GM08714 (cell line): ENCODE measurements around the gene DIPK1C.

Source experiments
- H3K4me3 ChIP-seq: fragments of 200-500 bp; sonication (Bioruptor generic); 2 replicates; pipeline ENCODE4 v1.5.1; 2014; ENCODE audit warnings: mild to moderate bottlenecking, low read length, inconsistent platforms
- ZNF274 ChIP-seq: IDR thresholded peaks from 2 replicates; pipeline ENCODE4 v1.6.1; 2012; ENCODE audit warnings: mild to moderate bottlenecking, low read depth, low read length

The DIPK1C gene

DNA sequence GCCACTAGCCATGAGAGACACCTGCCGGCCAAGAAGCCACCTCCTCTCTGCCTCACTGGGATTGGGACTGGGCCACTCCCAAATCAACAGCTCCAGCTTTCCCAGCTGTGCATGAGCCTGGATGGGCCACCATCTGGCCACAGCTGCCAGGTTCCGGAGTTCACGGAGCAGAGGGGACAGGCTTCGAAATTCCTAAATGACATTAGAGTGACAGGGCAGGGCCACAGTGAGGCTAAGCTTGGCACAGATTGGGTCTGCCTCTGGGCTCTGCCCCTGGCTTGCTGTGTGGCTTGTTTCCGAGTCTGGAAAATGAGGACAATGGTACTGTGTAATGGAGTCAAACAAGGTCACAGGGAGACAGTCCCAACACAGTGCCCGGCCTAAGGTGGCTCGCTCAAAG lies 6.5 kb downstream of the DIPK1C start:
- no peak for TF ChIP-seq ZNF274
- H3K4me3 ChIP-seq = no peak overlapping the region

GRCh38 chr18:74447404-74448152 lies 9.5 kb downstream of the DIPK1C start:
- H3K4me3 ChIP-seq = no peak overlapping the region
- no peak for TF ChIP-seq ZNF274

GRCh38 chr18:74446631-74447403 lies 10.3 kb downstream of the DIPK1C start:
- no peak for TF ChIP-seq ZNF274
- H3K4me3 ChIP-seq = no peak overlapping the region

DNA sequence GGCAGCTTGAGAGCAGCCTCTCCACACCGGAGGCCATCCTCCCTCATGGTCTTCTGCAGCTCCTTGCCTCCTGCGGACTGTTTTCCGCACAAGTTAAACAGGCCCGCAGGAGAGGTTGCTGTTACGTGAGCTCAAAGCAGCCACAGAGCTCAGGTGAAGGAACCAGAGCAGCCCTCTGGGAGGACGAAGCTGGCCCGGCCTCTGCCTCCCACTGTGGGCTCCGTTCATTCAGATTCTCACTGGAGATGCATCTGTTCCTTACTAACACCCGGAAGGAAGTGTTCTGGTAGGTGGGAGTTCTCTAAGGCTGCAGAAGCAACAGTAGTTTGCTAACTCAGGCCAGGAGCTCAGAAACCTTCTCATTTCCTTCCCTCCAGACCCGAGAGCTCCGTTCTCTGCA lies 10.9 kb downstream of the DIPK1C start:
- no peak overlapping the region for H3K4me3 ChIP-seq
- TF ChIP-seq ZNF274 = no peak

DNA sequence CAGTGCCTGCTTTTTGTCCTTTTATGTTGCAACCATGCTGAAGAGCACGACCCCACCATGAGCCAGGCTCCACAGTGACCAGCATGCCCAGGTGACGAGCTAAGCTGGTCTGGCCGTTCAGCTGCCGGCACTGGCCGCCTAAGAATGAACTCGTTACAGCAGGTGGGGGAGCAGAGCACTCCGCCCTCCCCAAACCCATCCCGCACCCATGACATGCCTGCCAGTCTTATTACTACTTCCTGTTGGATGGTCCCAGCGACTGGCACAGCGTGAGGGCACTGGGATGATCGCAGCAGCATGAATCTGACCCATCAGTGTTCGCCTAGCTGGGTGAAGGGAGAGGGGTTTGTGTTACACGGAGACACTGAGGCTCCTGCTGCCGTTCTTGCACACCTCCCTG lies 11.5 kb downstream of the DIPK1C start:
- no peak for TF ChIP-seq ZNF274

DNA sequence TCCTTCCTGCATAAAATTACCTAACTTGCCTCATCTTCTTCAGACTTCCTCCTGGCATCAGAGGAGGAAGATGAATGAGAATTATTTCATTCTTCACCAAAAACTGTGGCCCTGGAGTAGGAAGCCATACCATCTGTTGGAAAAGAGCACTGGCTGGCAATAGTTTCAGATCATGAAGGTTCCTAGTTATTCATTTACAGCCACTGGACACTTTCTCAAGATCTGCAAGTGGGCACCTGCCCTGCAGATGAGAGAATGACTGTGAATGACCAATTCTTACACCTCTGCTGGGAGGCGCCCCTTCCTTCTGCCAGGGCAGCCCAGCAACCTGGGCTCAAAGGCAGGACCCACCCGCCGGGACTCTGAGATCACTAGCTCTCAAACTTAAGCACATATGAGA lies 13.0 kb downstream of the DIPK1C start:
- TF ChIP-seq ZNF274 = no peak

More for the DNA sequence above, 11.5 kb downstream of the DIPK1C start:
- no peak overlapping the region for H3K4me3 ChIP-seq

DNA sequence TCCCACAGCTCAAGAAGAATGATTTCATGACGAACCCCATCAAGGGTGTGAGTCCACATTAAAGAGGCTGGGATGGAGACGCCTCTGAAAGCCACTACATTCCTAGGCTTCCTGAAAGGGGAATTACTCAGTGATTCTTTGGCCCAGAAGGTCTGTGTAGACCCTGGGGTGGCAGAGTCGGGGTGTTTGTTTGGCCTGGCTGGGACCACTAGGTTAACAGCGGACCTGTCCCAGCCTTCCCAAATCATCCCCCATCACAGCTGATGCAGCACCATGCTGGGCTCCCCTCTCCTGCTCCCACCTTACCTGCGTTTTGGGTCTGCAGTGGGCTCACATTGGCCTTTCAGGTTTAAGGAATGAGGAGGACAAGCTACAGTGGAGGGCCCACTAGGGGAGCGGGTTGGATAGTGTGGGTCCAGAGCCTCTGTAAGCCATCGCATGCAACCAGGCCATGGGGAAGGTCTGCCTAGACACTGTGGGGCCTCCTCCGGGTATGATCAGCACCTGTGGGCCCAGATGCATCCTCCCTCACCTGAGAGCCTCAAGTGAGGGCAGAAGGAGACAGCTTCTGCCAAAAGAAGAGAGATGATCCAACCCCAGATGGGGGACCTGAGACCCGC lies 16.2 kb downstream of the DIPK1C start:
- no peak for TF ChIP-seq ZNF274
- no peak overlapping the region for H3K4me3 ChIP-seq

More for the DNA sequence above, 13.0 kb downstream of the DIPK1C start:
- H3K4me3 ChIP-seq = no peak overlapping the region

GRCh38 chr18:74438091-74438490 lies 19.0 kb downstream of the DIPK1C start:
- no peak overlapping the region for H3K4me3 ChIP-seq
- TF ChIP-seq ZNF274 = no peak

DNA sequence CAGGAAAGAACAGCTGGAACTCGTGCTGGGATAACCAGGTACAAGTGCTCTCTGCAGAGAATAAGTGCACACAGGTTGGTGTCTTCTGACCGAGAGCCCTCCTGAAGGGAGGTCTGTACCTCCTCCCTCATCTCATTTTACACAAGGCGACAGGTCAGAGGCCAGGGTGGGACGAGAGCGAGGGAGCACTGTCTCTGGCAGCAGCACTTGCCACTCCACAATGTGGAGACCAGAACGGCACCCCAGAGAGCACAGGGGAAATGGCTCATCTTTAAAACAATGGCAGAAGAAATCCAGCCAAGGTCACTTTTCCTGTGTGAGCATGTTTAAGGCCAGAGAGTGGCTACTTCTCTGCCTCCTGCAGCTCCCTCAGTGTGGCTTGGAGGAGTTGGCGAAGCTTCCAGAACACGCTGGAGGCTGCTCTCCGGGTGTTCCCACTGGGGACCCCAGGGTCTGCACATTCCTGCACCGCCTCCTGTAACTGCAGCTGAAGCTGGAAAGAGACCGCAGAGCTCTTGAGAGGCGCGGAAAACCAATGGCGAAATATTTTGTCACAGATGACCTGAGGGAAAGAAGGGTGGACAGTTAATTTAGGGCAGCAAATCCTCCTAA lies 20.8 kb downstream of the DIPK1C start:
- no peak for TF ChIP-seq ZNF274
- H3K4me3 ChIP-seq = no peak overlapping the region

DNA sequence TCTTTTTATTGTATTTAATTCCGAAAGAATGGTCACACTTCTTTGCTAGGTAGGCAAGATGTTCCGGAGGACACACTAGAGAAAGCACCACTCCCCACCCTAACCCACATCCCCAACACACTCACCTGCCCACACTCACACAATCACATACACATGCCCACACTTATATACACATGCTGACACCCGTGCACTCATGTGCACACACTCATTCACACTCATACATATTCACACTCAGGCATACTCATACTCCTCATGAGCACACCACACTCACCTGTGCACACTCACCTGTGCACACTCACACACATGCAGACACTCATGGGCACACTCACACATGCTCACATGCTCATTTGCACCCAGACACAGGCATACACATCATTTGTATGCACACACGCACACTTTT lies 21.4 kb downstream of the DIPK1C start:
- no peak for TF ChIP-seq ZNF274
- no peak overlapping the region for H3K4me3 ChIP-seq

- TF ChIP-seq ZNF274 = no peak
- H3K4me3 ChIP-seq = no peak overlapping the region
These were observed 22.6 kb downstream of the DIPK1C start for GRCh38 chr18:74434466-74434865.

GRCh38 chr18:74430806-74431571 lies 26.1 kb downstream of the DIPK1C start:
- no peak for TF ChIP-seq ZNF274
- no peak overlapping the region for H3K4me3 ChIP-seq

DNA sequence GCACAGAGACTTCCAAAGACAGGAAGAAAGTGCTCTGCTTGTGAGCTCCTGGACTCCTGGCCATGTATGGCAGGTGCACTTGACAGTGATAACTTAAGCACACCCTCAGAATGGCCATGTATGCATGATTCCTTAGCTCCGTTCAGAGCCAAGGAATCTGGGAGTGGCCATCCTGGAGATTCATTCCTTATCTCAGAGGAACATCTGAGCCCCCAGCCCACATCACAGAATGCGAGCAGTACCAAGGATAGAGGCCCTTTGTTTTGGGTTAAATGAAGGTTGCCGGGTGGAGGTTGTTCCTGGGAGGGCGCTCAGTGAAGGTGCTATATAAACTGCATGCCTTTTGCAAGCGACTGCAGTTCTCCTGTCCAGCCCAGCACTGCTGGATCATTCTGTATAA lies 26.9 kb downstream of the DIPK1C start:
- no peak for TF ChIP-seq ZNF274
- H3K4me3 ChIP-seq = no peak overlapping the region

- TF ChIP-seq ZNF274 = no peak
- no peak overlapping the region for H3K4me3 ChIP-seq
These were observed 28.0 kb downstream of the DIPK1C start for GRCh38 chr18:74429096-74429495.
